Femur (tissue), 1 donor: Measurements from ENCODE around the gene CTIF.
A peak's percentile ranks its signal among the peaks of the same experiment; 100 is the strongest.
"Not testable (repeated sequence)": the region's sequence is repeated elsewhere in the genome, so short reads cannot be mapped to it uniquely, and the experiment has no call there.

Experiments used
- DNase-seq: peaks from one replicate; pipeline ENCODE4 v3.0.0-alpha.2; 2017

Gene CTIF

DNA sequence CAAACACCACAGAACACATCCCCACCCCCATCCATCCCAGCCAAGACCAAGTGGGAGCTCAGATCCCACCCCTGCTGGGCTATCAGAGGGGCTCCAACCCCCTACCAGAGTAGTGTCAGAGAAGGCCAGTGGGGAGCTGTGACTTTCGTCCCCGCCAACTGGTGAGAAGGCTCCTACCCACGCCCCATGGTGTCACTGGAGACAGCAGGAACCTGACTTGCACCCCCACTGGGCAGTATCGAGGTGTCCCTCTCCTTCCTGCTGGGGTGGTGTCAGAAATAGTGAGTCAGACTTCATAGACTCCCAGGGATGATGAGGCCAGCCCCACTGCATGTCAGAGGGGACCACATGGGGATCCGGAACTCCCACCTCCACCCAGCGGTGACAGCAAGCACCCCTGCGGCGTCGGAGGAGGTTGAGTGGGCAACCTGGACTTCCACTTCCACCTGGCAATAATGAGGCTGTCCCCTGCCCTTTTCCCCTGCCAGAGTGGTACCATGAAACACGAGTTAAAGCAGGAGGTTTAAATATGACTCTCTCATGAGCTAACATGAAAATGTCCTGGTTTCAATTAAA is 106.7 kb downstream of the CTIF start:
- DNase-seq: no peak

DNA sequence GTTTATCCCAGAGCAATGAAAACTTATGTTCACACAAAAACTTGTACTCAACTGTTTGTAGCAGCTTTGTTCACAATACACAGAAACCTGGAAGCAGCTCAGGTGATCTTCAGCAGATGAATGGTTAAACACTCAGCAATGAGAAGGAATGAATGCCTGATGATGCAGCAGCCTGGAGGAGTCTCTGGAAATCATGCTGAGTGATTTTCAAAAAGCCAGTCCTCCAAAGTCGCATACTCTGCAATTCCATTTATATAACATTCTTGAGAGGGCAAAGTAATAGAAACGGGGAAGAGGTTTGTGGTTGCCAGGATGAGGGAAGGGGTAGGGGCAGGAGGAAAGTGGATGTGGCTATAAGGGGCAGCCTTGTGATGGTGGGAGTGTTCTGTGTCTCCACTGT is 108.1 kb downstream of the CTIF start:
- no peak for DNase-seq

DNA sequence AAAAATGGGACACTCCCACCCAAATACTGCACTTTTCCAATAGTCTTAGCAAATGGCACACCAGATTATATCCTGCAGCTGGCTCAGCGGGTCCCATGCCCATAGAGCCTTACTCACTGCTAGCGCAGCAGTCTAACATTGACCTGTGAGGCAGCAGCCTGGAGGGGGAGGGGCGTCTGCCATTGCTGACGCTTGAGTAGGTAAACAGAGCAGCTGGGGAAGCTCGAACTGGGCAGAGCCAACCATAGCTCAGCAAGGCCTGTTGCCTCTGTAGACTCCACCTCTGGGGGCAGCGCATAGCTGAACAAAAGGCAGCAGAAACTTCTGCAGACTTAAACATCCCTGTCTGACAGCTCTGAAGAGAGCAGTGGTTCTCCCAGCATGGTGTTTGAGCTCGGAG is 110.4 kb downstream of the CTIF start:
- no peak for DNase-seq

DNA sequence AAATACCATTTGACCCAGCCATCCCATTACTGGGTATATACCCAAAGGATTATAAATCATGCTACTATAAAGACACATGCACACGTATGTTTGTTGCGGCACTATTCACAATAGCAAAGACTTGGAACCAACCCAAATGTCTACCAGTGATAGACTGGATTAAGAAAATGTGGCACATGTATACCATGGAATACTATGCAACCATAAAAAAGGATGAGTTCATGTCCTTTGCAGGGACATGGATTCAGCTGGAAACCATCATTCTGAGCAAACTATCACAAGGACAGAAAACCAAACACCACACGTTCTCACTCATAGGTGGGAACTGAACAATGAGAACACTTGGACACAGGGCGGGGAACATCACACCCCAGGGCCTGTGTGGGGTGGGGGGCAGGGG is 115.8 kb downstream of the CTIF start:
- DNase-seq: not testable (repeated sequence)

DNA sequence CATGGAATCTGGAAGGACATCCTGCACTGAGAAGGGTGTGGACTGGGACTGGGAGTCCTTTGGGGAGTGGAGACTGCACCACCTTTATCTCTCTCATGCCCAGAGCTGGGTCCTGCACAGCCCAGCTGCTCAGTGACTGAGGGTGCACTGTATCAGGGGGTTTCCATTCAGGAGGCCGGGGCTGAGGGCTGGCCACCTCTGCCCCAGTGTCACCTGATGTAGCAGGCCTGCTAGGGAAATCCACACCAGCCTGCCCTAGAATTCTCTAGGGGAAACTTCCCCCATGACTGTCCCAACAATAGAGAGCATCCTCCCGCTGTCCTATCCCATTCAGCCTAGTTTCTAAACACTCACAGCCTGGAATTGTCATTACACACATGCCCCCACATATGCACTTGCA is 116.7 kb downstream of the CTIF start:
- DNase-seq: peak; percentile 4

DNA sequence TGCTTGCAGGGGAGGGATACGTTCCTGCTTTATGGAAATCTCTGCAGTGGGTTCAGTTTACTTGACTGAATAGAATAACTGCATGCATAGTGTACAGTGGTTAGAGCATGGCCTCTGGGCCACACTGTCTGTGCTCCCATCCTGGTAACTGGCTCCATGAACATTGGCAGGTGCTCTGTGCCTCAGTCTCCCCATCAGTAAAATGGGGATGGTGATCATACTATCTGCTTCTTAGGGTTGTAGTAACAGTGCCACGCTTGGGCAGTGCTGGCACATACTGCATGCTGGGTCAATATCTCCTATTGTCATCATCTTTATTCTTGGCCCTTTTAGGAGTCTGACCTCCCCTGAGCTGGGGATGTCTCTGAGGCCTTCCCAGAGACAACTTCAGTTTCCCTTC is 117.3 kb downstream of the CTIF start:
- DNase-seq: peak; percentile 14

DNA sequence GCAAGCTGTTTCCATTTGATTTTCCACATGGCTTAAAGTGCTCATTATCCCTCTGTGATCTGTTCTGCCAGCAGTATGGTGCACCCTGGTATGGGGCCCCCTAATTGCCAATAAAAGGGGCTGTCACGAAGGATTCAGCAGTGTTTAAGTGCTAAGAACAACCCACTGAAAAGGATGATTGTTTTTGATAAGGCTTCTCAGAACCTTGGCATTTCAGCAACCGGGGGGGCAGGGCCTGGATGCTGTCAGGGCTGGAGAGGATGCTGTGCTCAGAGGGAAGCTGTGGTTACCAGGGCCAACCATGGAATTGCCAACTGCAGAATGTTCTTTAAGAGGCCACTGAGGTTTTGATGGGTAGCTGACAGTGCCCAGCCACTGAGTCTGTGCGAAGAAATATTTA is 117.8 kb downstream of the CTIF start:
- peak; percentile 18 for DNase-seq

DNA sequence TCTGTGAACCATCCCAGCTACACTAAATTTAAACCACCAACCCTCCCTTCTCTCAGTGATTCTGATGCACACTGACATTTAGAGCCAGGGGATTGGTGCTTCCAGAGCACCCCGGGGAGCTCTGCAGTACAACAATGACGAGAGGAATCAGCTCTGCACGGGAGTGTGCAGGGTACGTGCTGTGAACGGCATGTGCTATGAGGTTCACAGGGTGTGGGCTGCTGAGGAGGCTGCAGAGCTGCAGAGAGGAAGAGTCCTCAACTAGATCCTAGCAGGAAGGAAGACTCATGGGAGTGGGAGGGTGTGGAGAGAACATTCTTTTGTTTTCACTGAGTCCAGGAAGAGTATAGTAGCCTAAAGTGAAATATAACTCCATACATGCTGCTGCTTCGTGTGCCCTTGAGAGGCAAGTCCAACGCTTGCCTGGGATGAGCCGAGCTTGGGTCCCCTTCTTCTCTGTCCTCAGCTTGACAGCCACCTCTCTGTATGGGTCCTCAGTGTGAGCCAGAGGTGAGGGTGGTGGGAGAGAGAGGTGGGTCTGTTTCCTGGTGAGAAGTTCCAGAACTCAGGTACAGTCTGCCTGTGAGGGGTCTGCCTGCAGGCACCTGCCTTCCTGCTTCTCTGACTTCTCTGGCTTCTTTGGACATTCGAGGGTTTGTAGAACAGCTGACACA is 118.8 kb downstream of the CTIF start:
- DNase-seq: peak; percentile 22

DNA sequence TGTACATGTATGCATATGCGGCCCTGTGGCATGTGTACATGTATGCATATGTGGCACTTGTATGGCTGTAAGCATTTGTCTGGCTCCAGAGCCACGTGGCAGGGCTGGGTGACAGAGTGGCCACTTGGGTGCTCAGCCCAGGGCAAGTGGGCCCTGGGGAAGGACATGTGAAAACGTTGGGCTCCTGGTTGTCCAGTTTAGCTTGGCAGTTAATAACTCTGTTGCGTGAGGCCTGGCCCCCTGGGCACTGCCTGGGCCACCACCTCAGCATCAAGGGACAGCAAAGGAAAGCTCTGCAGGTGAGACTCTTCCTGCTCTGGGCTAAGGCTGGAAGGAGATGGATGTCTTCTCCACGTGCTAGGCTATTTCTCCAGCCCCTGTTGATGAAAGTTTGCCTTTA is 119.9 kb downstream of the CTIF start:
- DNase-seq: no peak

DNA sequence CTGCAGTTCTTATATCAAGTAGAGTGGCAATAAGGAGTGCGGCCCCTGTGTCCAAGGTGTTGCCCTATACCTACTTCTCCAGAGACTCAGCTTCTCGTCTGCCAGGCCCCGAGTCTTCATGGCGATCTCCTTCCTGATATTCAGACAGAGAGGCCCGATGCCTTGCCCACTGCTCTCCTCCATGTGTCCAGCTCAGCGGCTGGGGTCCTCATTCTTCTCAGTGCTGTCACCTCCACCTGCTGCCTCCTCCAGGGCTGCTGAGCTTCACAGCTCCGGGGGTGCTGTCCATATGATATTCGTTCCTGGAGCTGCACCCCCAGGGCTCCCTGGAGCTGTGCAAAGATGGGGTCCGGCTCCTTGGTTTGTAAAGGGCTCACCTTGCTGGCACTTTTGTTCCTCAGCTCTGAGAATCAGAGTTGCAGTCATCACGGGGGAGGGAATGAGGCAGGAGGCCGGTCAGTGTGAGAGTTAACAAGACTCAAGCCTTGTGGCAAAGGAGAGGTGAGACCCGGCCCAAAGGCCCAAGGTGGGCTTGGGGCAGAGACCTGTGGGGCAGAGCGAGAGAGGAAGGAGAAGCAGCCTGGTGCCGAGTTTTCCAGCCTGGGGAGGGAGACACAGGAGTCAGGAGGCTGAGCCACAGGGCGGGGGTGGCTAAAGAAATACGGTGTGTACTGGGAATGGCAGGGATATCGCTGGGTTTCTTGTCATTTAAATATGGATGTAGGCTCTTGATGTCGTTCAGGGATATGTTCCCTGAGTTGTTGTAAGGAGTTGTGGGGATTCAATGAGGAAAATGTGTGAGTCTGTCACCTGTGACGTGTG is 120.6 kb downstream of the CTIF start:
- peak; percentile 5 for DNase-seq

DNA sequence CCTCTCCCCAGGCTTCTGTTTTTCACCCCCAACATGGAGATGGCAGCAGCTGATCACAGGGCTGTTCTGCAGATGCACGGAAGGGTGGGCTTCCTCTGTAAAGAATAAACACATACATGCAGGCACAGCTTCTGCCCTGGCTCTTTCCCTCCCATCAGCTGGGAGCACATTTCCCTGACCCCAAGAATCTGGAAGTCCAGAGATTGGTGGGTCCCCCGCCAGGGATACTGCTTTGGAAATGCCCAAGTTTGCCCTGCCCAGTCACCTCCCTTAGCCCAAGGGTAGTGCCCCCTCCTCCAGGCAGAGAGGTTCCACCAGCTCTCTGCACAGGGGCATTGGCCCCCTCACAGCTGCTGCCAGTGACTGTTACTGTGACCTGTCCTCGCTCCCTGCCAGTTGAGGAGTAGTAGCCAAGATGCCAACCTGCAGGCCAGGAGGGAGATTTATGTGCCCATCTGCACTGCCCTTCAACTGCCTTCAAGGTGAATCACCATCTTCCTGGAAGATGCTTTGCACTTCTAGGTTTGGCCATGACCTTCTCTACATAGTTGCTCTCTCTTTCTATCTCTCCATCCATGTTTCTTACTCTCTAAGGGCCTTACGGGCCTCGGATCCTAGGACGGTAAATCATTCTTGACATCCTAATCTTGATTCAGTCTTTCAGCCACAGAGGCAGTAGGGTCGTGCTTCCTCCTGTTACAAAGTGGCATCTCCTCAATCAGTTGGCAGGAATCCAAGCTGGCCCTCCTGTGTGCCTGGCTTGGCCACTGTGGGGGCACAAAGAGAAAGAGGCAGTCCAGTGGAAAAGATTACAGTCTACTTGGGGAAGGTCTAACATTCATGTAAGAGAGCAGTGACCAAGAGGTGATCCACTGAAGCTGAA is 121.8 kb downstream of the CTIF start:
- peak; percentile 16 for DNase-seq

DNA sequence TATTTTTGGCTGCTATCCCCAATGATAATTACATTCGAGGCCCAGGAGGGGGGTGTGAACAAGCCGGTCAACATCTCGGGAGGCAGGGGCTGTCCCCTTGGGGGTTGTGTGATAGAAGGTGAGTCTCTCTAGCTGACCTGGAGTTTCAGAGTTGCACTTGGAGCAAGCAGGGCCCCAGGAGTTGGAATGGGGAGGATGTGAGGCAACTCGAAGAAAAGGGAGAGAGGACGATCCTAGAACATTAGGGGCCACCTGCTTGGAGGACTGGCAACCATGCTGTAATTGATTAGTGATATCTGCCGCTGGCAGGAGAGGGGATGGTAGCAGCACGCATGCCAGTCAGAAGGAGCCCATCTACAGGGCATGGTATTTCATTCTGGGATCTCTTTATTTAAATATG is 122.6 kb downstream of the CTIF start:
- peak; percentile 11 for DNase-seq

DNA sequence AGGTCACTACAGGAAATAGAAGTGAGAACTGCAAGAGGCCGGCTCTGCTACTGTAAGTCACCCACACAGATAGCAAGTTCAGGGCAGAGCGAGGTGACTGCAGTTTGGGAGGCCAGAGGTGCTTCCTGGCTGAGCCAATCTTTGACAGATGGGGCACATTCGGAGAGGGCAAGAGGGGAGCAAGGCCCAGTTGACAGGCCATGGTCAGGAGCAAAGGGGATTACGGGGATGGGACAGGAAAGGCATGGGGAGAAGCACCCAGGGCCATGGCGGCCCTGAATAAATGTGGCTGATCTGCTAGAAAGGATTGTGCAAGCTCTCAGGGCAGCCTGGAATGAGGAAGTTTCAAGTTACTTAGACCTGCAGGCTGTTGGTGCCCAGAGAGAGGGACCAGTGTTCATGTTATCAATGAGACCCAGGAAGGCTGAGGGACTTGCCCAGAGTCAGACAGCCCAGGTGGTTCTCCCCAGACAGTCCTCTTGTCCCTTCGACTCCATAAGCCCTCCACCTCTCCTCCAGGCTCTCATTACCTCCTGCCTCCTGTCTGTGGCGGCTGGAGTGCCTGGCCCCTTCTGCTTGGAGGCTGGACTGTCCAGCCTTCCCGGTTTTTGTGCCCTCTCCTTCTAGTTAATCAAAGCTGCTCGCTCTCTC is 123.3 kb downstream of the CTIF start:
- peak; percentile 40 for DNase-seq

DNA sequence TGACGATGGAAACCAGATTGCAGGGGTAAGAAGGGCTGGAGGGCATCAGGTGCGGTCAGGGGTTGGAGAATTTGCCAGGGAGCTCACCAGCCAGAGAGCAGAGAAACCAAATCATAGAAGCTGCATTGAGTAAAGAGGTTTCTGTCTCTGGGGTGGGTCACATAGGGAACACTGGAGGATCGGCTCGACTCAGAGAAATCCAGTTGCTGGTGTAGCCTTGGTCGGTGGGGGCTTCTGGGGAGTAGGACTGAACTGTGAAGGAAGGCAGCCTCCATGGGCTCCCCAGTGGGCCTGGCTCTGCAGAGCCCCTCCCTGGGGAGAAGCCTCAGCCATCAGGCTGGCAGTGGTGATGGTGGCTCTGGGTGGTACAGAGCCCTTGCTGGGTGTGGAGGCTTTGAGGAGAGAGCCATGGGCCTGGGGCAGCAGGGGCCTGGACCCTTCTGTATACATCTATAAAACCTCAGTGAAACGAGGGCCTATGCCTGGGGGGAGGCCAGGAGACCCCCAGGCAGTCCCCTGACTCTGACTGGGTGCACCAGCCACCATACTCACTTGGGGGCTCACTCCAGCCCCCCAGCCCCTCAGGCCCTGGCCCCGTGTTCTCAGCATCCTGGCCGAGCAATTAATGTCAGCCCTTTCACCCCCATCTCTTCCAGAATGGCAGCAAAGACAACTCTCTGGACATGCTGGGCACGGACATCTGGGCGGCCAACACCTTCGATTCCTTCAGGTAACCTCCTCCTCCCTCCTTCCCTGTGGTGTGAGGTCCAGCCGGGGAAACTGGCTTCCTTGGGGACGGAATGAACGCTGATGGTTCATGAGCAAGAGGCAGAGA is 124.5 kb downstream of the CTIF start:
- DNase-seq: peak; percentile 16

DNA sequence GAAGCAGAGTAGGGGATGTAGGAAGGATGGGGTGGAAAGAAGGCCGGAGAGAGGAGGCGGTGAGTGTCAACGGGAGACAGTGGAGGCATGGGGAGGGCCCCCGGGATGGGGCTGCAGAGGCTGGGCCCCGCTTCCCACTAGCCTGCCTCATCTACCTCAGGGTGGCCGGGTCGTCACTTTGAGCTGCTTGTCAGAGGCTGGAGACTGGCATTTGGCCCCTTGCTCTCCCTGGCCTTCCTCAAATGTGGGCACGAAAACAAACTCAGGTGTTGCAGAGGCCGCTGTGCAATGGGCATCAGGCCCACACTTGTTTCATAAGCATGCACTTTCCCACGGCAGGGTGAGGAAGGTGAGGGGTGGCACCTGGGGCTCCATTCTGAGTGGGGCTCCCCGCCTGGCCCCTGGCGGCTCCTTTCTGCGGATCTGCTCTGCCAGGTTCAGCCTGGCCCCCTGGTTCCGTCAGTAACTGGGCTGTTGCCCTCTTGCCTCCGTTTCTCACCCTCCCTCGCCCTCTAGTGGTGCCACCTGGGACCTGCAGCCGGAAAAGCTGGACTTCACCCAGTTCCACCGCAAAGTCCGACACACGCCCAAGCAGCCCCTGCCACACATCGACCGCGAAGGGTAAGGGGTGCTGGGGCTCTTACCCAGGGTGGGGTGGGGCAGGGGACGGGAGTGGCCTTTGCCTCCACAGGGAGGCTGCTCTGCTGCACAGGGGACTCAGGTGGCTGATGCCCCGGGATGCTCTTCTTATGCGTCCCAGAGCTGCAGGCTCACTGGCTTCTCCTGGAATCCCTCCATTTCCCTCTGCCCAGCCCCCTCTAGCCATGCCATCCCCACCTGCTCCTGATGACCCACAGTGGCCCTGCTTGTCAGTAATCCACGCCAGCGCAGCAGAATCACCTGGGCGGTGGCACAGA is 125.4 kb downstream of the CTIF start:
- peak; percentile 66 for DNase-seq

DNA sequence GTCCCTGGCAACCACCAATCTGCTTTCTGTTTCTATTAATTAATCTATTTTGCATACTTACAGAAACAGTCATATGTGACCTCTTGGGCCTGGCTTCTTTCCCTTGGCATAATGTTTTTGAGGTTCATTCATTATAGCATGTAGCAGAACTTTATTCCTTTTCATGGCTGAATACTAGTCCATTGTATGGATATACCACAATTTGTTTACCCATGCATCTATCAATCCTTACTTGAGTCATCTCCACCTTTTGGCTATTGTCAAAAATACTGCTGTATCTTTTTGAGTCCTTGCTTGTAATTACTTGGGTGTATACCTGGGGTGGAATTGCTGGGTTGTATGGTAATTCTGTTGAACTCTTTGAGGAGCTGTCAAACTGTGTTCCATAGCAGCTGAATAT is 126.8 kb downstream of the CTIF start:
- DNase-seq: peak; percentile 7

DNA sequence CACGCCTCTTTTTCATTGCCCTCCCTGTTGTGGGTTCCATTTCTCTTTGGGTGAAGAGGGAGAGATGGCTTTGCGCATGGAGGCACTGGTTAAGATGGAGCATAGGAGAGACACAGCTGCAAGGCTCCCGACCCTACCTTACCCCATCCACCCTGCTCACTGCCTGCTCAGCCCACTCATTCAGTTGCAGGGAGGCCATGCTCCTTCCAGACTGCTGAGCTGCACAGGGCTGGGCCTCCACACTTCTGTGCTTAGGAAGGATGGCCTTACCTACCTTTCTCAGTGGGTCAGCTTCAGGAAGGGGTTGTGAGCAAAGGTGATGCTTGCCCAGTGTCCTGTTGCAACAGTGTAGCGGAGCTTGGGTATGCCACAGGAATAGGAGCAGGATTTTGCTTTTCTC is 127.8 kb downstream of the CTIF start:
- peak; percentile 5 for DNase-seq

DNA sequence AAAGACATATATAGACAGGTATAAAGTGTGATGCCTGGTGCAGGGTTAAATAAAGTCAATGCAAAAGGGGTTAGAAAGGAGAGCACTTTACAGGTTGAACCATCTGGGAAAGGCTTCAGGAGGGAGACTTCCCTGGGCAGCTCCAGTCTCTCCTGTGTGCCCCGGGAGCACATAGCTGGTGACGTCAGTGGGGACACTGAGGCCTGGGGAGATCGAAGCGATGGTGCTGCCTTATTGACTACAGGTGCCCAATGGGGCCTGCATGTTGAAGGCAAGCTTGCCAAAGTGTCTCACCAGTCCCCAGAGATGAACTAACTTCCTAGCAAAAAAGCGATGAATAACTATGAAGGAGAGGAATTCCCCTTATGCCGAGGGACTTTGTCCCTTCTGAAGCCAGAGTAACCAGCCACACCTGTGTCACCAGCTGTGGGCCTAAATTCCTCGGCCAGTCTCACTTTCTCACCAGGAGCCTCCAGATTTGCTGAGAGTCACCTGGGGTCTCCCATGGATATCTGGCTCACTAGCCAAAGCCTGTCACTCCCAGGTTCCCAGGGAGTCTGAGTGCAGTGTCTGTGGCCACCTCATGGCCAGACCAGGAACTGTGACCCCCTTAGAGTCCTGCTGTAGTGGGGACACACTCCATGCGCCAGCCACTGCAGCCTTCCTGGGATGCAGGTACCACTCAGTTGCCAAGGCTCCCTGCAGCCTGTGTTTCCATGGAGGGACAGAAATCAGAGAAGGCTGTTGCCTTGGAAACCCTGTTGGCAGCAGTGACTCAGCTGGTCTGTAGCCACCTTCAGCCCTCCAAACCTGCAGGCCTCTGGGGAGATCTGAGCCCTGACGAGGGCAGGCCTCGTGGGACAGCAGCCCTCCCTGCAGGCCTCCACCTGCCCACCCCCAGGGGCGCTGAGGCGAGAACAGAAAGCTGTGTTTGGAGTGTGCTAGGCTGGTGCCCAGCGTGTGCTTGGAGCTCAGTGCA is 128.7 kb downstream of the CTIF start:
- peak; percentile 27 for DNase-seq
